GM19452 (cell line): ENCODE measurements around the gene PDE10A.
A peak's percentile ranks its signal among the peaks of the same experiment; 100 is the strongest.
"Not testable (repeated sequence)": the region's sequence is repeated elsewhere in the genome, so short reads cannot be mapped to it uniquely, and the experiment has no call there.

Source experiments
- ATAC-seq: cut with Tn5 transposase; IDR thresholded peaks from one replicate; pipeline ENCODE4 v1.9.1; 2021; ENCODE audit not compliant: unreplicated experiment

The PDE10A gene

DNA sequence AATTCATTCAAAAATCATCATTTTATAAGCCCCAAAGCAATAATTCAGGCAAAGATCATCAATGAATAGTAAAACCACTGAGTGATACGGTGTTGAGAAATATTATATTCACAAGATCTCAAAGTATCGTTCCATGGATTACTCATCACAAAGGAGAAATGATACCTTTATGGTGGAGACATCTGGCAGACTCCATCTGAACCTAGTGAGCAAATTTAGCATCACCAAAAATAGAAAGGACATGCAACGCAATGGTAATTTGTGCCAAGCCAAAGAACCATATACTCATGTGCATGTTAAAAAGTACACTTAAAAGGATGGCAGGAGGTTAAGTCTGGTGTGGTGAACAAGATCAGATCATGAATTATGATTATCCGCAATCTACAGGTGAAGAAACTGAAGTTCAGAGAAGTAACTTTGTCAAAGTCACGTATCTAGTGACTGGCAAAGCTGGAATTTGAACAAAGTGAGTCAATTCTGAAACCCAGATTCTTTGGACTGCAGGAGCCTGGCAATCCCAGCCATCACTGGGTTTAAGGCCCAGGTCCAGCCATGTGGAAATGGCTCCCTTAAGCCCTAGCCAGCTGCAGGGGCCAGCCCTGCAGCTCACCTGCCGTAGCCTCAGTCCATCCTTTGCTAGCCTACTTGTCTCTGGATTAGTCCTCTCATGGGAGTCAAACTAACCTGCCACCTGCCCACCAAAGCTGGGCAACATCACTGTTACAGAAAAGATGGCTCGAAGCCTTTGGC is 68.3 kb downstream of the PDE10A start:
- no peak for ATAC-seq

GRCh38 chr6:165592947-165593346 is 70.1 kb downstream of the PDE10A start:
- ATAC-seq, result not testable (repeated sequence)

DNA sequence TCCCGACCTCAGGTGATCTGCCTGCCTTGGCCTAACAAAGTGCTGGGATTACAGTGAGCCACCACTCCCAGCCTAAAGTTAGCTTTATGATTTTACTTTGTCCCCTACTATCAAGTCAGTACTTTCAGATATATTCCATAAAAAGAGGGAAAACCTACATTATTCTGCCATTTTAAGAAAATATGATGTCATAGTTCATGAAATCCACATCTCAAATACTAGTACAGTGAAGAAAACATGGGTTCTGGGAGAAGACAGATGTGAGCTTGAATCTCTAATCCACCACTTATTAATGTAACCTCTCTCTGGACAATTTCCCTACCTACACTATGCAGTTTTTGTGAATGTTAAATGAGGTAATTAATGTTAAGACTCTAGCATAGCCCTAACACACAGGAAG is 74.5 kb downstream of the PDE10A start:
- ATAC-seq, result no peak

DNA sequence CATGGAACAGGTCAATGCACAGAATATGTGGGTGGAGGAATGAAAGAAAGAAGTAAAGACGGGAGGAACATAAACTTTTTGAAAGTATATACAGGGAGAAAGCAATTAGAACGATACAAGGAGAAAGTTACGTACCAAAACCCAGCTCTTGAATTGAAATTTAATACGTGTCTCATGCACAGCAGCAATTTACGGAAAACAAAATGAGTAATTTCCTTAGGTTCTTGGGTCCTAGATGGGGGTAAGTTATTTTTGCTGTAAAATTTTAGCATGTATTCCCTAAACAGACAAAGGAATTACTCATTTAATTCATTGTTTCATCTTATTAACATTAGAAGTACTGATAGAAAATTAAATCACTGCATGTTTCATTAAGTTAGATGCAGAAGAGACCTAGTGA is 75.8 kb downstream of the PDE10A start:
- no peak for ATAC-seq

GRCh38 chr6:165586706-165587105 is 76.3 kb downstream of the PDE10A start:
- no peak for ATAC-seq

DNA sequence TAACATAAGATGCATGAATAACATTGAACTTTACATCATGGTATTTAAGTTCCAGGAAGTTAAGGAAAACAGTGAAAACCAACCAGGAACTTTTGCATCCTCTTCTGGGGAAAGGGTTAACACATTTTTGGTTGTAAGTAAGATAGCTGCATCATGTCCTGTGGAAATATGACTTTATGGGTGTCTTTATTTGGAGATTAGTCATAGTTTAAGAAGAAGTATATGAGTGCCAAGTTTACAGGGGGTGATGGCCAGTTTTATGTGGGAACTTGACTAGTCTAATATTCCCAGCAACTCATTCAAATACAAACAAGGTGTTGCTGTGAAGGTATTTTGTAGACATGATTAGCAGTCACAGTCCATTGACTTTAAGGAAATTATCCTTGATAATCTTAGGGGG is 78.0 kb downstream of the PDE10A start:
- ATAC-seq, result no peak

DNA sequence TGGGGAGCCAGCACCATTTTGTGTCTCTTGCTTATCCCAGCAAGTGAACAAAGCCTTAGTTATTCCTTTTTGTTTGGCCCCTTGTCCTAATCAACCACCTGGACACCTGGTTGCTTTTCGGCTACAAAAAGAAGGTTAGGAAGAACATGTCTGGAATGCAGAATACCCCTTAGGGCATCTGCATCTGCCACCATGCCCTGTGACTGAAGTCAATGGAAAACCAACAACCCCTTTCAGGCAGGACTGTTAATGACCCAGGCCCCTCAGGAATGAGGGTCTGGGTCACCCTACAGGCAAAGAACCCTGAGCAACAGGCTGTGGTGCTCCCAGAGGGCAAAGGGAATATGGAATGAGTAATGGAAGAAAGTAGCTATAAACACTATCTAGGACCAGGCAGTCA is 78.5 kb downstream of the PDE10A start:
- ATAC-seq, result no peak

DNA sequence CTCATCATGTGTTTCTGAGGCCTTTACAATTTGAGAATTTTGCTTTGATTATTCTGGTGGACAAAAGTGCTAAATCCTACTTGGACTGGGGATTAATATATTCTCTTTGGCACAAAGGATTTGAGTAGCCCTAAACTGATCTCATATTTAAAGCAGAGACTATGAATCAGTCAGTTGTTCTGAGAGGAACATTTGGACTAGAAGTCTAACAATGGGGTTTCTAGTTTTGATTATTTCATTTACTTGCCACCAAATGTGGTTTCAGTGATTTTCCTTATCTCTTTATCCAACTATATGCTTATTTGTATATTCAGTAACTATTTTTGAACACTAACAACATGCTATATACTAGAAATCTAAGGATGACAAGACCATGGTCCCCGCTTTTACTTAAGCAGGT is 81.4 kb downstream of the PDE10A start:
- ATAC-seq, result no peak

DNA sequence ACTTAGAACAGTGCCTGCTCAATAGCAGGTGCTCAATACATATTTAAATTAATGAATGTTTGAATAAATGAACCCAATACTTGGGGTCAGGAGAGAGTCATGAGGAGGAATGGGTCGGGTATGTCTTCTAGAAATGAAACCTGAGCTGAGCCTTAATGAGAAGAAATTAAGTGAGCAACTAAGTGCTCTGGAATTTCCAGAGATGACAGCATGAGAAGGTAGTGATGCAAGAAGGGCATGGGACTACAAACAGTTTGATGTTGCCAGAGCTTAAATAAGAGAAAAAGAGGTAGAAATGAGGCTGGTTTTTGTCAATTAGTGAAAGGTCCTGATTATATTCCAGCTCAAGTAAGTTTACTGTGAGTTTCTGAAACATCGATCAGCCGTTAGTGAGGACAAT is 82.9 kb downstream of the PDE10A start:
- no peak for ATAC-seq

- ATAC-seq, result no peak
Measured at GRCh38 chr6:165579151-165579550, 83.9 kb downstream of the PDE10A start.

- no peak for ATAC-seq
Measured at GRCh38 chr6:165577556-165577955, 85.5 kb downstream of the PDE10A start.

DNA sequence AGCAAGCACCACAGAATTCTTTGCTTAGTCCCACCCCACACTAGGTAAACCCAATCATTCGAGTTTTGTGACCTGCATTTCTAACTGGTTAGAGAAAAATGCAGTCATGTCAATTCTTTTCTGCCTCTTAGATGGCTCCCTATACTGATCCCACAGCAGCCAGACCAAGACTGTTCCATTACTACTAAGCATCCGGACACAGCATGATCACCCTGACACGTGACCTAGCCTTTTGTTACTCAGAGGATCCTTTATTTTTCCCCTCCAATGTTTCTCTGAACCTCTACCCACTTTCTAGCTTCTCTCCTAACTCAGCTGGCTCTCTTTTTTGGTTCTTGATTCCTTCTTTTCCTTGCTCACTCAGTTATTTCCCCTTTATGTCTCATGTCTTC is 87.9 kb downstream of the PDE10A start:
- no peak for ATAC-seq

DNA sequence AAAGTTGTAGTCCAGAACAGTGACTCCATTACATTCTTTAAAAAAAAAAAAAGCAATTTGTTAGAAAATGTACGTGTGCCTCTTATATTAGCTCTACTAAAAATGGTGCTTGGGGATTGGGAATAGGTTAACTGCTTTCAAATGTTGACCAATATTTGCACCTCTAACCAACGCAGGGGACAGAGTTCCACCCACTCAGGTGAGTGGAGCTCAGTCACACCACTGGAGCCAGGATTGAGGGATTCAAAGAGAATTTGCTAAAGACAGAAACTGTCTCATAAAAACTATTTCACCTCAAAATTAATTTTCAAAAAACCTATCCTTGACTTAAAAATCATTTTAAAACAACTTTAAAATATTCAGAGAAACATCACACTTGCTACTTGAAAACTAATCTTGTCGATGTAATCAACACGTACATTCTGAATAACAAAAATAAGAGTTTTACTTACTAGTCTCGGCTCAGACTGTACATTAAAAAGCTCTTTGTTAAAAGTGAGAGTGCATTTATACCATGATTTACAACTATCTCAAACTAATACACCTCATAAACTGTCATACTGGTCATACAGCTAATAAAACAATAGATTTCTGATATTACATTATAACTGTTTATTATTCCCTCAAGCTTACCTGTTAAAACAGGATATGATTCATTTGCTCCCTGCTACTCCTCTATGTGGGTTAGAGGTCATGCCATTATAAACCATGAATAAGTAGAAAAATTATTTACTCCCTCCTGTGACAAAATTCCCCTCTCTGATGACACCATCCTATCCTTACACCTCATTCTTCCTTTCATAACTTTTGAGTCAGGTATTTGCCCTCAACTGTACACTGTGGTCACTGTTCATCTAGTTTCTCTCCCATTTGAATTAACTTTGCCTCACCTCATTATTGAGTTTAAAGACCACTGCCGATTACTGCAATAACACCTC is 88.6 kb downstream of the PDE10A start:
- no peak for ATAC-seq

GRCh38 chr6:165573671-165574070 is 89.4 kb downstream of the PDE10A start:
- no peak for ATAC-seq

- peak; percentile 77 for ATAC-seq
Measured at GRCh38 chr6:165571721-165572132, 91.3 kb downstream of the PDE10A start.

DNA sequence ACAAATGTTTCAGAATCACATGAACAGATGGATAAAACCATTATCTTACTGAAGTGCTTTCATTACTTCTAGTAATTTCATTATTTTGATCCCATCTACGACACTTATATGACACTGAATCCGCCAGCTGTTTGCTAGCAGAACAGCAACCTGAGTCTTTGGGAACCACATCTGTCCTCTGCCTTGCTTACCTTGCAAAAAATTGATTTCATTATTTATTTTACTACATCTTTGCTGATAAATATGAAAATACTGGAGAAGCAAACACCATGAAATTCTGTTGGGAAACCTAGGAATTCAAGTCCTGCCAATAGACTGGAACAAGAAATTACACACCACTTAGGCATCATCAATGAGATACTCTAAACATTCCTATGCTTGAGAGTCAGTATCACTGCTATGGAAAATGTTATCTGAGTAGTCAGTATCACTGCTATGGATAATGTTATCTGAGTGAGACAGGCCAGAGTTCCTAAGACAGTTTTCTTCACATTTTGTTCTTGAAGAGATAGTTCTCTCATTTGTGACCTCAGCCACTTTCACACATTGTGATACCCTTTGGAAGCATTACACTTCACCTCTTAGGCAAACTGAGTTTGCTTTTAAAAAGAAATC is 91.9 kb downstream of the PDE10A start:
- no peak for ATAC-seq

GRCh38 chr6:165568326-165568725 is 94.7 kb downstream of the PDE10A start:
- no peak for ATAC-seq

- ATAC-seq, result no peak
Measured at GRCh38 chr6:165566088-165566828, 96.8 kb downstream of the PDE10A start.

DNA sequence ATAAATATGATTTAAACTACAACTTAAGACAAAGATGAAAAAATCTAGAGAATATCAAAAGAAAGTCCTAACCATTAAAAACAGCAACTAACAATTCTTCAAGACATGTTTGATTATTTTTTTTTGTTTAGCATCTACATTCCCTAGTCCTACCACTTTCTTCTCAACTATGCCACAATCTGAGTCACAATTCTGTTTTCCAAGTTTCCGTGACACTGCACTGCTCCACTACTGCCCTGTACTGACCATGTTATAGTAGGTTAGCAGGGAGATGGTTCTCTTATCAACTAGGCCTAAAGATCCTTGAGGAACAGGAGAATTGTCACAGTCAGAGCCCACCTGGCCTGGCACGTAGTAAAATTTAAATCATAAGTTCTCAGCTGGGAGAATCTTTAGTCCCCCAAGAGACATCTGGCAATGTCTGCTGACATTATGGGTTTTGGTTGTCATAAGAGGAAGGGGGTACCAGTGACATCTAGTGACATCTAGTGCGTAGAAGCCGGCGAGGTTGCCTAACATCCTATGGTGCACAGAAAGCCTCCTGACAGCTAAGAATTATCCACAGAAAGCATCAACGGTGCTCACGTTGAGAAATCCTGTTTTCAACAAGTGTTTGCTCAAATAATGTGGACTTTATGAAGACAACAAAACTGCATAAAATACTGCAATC is 100.5 kb downstream of the PDE10A start:
- no peak for ATAC-seq

- ATAC-seq, result no peak
Measured at GRCh38 chr6:165559632-165560031, 103.4 kb downstream of the PDE10A start.
